ENCODE measurements around the gene OSBPL2. TPM values are rescaled to one million over a fixed set of nuclear protein-coding genes. Genes with fewer than 3 reads are reported as not detected.

OSBPL2 gene
- total RNA-seq, 4 donors from 2014 or later, result 25.3 to 43.1 (median 27.6) TPM

DNA sequence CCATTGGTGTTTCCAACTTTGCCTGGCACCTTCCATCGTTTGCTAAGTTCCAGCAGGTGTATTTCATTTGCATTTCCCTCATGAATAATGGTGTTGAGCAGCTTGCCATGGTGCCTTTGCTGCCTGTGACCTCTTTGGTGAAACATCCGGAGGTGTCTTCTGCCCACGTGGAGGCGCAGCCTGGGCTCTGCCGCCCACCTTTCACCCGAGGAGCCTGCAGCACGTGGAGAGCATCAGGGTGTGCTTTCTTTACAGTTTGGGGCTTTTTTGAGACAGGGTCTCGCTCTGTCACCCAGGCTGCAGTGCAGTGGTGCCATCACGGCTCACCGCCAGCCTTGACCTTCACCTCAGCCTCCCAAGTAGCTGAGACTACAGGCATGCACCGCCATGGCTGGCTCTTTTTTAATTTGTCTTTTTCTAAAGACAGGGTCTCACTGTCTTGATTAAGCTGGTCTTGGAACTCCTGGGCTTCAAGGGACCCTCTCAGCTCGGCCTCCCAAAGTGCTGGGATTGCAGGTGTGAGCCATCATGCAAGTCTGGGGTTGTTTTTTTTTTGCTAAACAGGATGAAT, 61.4 kb downstream of the OSBPL2 start:
- TF ChIP-seq CTCF (IDR thresholded peaks at IDR 0.05; ENCODE audit: low read depth), result no peak

GRCh38 chr20:62300319-62300718, 62.0 kb downstream of the OSBPL2 start:
- no peak for TF ChIP-seq CTCF (IDR thresholded peaks at IDR 0.05; ENCODE audit: low read depth)

DNA sequence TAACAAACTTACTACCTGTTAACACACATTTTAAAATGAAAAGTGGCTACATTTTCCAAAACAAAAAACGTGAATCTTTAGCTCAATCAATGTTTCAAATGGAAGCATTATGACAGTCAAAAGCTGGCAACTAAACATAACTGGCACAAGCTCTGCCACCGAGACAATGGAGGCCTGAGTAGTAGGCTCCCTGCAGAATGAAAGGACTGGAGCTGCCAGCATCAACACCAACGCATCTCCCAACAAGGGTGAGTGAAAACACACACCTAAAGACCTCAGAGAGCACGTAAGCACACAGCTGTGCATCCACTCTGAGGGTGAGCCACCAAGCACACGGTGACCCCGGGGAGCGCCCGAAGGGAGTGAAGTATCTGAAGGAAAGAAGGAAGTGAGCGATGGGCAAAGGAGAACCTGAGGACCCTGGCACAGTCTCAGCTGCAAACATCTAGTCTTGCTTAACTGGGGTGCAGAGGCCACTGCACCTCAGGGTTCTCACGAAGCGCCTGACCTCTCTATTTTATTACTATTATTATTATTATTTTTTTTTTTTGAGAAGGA, 62.9 kb downstream of the OSBPL2 start:
- TF ChIP-seq CTCF (IDR thresholded peaks at IDR 0.05; ENCODE audit: low read depth), result no peak

DNA sequence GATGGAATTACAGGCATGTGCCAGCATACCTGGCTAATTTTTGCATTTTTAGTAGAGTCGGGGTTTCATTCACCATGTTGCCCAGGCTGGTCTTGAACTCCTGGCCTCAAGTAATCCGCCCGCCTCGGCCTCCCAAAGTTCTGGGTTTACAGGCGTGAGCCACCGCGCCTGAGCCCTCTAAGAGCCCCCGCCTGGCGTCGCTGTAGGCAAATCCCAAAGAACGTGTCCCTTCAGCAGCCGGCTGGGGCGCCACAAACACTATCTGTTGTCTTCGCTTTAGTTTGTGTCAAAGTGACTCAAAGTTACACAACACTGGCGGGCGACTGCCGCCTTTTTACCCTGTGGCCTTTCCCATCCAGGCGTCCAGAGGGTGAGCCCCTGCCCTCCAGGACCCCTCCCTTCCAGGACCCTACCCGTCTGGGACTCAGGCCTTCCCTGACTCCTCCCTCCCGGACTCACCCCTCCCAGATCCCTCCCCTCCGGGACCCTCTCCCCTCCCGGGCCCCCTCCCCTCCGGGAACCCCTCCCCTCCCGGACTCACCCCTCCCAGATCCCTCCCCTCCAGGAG, 63.5 kb downstream of the OSBPL2 start:
- TF ChIP-seq CTCF (IDR thresholded peaks at IDR 0.05; ENCODE audit: low read depth), result no peak

DNA sequence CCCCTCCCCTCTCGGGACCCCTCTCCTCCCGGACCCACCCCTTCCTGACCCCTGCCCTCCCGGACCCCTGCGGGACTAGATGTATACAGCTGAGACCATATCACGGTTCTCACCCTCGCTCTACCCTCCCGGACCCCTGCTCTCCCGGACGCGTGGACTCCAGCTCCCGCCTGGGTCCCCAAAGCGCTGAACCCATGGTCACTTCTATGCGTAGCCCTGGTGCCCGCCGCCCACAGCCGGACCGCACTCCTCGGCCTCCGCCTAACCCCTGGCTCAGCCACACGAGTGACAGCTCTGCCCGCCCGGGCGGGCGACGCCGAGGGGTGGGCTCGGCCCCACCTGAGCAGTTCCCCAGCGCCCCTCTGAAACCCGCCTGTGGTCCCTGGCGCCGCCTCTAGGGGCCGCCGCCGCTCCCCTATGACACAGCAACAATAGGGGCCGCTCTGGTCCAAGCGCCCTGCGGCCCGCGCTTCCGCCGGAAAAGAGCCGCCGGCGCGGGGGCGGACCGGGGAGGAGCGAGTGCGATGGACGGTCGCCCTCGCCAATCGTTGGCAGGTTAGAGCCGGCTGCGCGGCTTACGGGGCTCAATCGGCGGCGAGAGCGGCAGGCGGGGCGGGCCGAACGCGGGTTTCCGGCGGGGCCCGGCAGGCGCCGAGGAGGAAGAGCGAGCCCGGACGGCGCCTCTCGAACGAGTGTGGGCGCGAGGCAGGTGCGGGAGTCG, 64.2 kb downstream of the OSBPL2 start, which contains the start of gene ADRM1:
ADRM1 (plus strand) TSS at position 657 of the 721 bp plus-strand sequence. CDS start 572 bp downstream, outside the sequence.
- no peak for TF ChIP-seq CTCF (IDR thresholded peaks at IDR 0.05; ENCODE audit: low read depth)

DNA sequence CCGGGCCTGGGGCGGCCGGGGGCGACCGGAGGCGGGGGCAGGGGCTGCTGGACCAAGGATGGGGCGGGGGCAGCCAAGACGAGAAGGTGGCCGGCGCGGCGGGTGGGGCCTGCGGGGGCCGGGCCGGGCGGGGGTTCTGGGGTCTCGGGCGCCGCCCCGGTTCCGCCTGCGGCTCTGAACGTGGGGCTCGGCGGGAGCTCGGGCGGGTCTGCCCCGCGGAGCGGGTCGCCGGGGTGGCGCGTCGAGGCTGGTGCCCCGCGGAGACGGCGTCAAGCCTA, 64.7 kb downstream of the OSBPL2 start:
- no peak for TF ChIP-seq CTCF (IDR thresholded peaks at IDR 0.05; ENCODE audit: low read depth)

All from subcutaneous adipose tissue (tissue), 4 donors.